GM21529 (cell line): ENCODE measurements around the gene ENOX1.

Experiments
- ATAC-seq: cut with Tn5 transposase; IDR thresholded peaks from one replicate; pipeline ENCODE4 v1.9.1; 2021; ENCODE audit not compliant: unreplicated experiment

ENOX1 gene

DNA sequence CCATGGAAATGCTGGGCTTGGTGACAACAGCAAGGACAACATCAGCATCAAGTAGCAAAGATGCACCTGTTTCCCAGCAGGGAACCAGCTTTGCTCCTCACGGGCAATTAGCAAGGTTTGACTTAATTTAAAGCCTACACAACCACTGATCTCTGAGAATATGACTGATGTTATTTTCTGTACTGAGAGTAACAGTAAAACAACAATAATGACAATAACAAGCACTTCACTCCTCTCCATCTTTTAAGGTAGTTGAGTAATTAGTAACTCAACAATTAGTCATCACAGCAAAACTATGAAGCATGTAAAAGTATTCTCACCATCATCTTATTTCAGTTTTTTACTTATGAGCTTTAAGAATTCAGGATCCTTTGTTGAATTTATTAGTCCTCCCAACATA is 37.3 kb downstream of the ENOX1 start:
- no peak for ATAC-seq

DNA sequence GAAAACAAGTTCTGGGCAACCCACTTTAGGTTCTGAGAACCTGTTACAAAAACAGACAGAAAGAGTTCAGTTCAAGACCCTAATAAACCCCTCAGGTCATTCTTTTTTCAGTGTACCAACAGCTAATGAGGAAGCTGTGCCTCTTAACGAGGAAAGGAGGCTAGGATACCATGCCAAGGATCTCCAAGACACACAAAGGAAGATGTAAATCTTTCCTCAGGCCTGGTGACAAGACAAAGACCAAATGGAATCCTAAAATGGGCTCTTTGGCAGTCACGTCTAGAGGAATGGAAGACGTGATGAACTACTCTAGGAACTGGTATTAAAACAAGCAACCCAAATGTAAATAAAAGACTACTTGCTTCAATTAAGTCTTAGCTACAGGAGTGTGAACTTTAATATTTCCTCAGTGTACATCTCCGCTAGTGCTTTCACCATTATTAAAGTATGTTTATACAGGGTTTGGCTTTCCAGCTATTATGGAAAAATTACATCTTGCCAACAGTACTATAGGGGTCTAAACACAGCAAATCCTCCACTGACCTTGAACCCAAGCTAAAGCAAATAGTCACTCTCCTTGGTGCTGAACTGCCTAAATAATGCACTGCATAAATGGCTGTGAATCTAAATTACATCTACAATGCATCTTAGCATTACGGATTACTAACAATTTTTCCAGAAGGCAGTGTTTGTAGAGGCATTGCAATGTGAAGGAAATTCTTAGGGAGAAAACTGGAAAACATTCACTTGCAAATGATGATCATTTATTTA is 42.3 kb downstream of the ENOX1 start:
- ATAC-seq = no peak

DNA sequence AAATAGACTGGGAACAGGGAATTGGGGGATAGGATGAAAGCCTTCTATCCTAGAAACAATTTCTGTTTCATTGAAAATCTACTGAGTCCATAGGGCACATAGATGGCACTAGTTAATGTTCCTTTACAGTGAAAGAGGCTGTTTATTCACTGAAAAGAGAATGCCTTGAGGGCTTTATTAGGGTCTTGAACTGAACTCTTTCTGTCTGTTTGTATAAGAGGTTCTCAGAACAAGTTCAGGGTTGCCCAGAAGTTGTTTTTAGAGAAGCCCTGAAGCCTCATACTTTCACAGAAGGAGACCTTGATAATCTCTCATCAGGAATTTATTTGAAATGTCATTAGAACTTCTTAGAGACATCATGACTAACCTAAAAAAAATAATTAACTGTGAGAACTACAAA is 43.9 kb downstream of the ENOX1 start:
- no peak for ATAC-seq

DNA sequence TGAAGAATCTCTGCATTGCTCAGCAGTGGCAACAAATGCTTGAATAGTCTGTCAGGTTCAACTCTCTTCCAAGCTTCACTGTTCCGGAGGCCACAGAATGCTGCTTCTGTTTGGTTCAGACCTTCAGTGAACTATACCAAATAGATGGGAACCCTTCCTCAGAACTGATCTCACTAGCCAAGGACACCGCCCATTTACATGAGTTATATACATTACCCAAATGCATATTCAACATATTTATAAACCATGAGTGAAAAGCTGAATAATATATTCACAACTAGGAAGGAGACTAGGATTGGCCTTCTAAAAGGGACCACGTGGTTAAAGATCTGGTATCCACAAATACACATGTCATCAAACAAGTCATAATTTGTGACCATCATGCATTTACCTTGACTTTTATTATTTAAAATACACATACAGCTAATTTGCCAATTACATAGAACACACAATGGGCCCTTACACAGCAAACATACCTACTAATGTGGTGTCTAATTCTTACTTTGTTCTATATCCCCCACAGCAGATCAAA is 49.3 kb downstream of the ENOX1 start:
- no peak for ATAC-seq

DNA sequence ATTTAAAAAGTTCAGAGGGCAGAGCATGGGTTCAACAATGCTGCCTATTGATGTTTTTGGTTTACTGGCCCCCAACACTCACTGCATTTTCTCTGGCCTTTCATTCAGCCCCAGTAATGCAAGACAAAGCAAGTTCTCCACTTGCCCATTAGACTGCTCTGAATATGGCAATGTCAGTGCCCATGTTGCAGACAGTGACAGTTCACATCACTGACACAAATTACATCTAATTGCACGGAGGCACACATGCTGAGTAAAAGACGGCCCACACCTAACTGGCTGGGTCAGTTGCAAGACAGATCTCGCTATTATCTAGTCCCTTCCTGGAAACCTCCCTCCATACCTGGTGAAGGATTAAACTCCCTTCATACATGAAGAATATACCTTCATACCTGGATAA is 54.0 kb downstream of the ENOX1 start:
- no peak for ATAC-seq

DNA sequence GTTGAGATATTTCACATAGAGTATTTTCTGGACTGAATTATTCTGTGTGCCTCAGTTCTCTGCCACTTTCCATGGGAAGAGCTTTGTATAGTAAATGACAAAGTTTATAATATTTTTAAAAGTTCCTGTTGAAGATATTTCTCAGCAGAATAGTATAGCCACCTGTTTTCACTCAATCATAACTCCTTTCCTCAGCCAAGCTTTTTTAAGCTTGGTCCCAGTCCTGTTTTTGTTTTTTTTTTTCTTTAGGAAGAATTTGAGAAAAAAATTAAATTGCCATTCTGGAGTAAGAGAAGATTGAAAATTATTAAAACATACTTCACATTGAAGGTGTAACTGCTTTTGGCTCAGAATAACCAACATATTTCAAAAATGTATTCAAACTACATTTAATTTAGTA is 55.5 kb downstream of the ENOX1 start:
- no peak for ATAC-seq

DNA sequence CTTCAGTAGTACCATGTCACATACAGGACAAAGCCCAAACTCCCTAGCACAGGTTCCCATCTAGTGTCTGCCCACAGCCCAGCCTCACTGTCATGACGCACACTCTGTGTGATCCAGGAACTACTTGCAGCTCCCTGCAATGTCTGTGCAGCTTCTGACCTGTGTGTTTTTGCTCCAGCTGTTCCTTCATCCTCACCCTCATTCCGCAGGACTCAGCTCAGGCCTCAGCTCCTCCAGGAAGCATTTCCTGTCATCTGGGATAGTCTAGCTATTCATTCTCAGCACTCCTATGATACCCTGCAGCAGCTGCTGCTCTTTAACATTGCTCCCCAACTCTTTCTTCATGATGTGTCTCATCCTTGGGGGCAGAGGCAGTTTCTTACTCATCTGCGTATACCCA is 56.1 kb downstream of the ENOX1 start:
- ATAC-seq = no peak

DNA sequence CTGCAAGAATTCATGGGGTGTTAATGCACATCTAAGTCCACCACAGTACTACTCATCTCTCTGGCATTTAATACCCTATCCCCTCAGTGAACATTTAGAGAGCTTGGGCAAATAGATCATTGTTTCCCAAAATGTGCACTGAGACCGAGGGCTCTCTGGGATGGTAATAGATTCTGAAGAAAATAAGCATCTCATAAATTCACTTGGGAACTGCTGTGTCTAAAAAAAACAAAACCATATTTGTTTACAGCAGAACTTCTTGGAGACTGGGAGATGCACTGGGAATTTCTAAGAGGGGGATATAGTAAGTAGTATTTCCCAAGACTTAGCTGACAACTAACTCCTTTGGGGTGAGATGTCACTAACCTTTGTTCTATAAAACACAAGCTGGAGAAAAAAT is 58.4 kb downstream of the ENOX1 start:
- ATAC-seq = no peak

DNA sequence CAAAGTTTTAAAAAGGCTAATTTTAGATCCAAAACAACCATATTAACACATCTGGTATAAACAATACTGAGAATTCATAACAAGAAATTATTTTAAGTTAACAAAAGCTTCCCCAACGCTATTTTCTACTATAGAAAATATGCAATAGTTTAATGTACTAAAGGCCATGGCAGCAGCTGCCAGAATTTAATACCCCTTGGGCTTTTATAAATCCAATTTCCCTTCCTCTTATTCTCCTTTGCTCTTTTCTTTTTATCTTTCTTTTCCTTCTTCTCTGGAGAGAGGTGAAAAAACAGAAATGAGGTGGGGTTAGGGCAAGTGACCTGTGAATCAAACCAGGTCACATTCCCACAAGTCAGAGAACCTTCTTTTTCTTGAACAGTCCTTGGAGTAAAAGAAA is 58.9 kb downstream of the ENOX1 start:
- ATAC-seq = no peak

DNA sequence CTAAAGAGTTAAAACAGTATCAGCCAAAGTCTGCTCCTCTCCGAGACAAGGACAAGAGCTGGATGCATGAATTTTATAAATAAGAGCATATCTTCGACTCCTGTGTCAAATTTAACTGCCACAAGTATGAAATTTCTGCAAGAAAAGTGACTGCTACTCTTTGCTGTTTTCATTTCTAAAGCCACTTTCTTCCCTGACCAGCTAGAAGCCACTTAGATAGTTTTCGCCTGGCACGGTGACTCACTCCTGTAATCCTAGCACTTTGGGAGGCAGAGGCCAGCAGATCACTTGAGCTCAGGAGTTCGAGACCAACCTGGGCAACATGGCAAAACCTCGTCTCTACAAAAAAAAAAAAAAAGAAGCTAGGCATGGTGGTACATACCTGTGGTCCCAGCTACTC is 61.3 kb downstream of the ENOX1 start:
- no peak for ATAC-seq

DNA sequence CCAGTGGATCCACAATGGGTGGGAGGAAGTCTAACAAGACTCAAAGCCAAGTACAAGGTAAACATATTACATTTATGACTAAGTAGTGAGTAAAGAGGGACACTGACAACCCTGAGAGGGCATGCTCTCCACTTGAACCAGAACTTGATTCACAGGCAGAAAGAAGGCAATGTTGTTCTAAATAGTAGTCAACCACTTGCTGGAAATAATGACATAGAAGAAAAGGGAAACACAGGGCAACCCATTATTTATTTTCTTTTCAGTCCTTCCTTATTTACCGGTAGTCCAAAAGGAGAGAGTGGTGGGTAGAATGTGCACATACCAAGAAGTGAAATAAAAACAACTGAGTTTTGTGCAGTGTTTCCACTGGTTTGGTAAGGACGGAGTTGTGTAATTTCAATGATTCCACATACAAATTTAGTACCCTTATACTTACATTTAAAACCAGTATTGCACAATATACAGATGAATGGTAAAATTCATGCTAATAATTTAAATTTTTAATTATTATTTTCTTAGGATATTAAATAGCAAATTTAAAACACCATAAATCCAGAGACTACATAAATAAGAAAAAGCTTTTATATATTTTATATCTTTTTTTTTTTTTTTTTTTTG is 65.9 kb downstream of the ENOX1 start:
- ATAC-seq = no peak

DNA sequence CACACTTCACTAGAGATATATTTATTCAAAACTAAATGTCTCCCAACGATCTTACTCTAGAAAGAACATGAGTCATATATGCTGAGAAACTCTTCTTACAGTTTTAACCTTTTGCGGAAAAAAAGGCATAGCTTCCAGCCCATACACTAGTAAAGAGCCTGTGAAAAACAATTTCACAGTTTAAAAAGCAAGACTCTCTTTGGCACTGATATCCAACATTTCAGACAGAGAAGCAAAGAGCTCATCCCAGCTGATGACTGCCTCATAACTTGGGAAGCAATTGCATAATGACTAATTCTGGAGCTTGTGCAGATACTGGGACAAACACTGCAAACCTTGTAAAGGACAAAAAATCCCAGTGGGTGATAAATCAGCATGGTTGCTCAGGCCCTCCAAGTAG is 88.0 kb downstream of the ENOX1 start:
- ATAC-seq = no peak

DNA sequence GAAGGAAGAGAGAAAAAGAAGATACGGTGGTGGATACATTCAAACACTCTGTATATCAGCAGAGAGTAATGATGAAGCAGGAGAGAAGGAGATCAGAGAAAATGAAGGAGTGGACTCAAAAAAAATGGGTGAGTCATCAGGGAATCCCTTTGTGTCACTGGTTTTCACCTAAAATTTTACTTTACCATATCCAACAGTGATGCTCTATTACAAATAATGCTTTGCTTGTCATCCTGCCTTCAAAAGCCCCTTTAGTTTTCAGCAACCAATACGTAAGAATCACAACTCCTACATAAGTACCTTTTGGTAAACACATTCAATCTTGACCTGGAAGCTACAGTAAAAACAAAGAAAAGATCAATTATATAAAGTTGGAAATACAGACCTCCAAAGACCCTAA is 88.8 kb downstream of the ENOX1 start:
- no peak for ATAC-seq

DNA sequence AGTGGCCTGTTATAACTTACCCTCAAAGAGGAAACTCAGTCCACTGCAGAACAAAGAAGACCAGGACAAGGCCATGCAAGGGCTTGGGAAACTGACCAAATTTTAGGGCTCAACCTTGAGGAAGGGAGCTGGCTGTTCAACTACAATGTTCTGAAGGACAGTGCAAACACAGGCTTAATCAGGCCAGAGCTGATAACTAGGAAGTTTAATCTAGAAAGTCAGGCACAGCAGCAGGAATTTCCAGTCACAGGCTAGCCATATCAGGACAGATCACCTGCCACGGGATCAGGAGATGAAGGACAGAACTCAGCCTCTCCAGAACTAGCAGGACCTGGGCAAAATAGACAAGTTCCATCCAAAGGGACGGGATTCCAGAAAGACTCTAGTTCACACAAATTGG is 89.4 kb downstream of the ENOX1 start:
- no peak for ATAC-seq

DNA sequence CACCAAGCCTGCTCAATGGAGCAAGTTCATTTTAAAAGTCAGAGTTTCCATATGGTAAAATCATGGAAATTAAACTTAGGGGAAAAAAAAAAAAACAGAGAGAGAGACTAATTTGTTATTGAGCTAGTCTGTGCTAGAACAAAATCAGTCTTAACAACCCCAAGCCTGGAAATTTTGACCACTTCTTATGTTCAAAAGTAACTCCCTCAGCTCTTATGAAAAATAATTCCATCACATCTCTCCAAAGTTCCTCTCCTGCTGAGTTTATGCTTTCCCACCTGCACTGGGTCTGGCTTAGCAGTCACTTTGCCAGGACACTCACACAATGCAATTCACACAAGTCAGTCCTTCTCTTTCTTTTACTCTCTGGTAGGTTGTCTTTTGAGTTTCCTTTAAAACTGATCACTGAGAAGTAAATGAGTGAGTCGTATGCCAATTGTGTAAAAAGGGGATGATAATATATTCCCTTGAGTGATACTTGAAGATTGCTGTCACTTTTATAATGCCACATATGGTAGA is 92.6 kb downstream of the ENOX1 start:
- ATAC-seq = no peak

DNA sequence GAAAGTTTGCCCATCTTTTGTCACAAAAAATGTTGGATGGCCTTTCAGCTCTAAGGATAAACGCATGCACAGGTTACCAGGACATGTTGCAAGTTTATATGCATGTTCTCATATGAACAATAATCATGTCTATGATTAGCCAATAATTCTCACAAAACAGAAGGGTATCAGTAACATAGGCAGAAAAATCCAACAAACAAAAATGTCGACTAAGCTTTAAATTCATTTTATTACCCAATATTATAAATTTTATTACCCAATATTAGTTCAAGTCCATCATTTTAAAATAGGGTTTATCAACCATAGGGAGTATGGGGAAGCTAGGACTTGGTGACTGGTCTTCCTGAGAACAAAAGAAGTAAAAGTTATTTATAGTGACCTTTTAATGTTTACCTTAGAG is 93.1 kb downstream of the ENOX1 start:
- no peak for ATAC-seq

DNA sequence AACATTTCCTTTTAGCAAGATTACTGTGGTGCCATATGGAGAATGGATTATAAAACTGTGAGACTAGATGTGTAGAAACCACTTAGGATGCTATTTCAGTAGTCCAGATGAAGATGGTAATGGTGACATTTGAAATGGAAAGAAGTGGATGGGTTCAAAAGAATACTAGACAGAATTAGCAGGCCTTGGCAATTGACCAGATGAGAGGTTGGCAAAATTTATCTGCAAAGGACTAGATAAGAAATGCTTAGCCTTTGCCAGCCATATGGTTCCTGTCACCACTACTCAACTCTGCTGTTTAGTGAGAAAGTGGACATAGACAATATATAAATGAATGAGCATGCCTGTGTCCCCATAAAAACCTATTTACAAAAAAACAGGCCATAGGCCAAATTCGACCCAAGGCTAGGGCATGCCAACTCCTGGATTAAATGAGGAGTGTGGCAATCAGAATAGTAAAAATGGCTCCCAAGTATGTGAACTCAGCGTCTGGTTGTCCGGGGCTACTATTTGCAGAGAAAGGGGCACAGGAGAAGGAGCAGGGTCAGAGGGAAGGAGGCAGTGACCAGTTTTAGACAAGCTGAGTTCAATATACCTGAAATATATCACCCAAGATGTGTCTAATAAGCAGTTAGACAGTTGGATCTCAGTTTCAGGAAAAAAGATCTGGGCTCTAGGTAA is 98.4 kb downstream of the ENOX1 start:
- no peak for ATAC-seq

DNA sequence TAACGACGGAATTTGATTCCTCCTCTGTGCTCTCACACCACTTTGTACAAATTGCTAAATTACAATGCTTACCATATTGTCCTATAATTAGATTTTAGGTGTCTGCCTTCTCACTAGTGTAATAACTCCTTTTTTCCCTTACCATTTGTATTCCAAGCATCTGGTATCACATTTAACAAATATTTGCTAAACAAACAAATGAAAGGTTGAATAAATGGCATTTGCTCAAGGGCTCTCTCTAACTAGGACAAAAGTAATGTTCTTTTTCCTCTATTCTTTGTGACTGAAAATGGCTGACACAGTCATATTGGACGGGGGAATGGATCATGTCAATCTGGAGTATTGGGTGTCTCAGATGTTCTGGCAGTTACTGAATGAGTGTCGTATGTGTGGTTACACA is 99.7 kb downstream of the ENOX1 start:
- no peak for ATAC-seq

DNA sequence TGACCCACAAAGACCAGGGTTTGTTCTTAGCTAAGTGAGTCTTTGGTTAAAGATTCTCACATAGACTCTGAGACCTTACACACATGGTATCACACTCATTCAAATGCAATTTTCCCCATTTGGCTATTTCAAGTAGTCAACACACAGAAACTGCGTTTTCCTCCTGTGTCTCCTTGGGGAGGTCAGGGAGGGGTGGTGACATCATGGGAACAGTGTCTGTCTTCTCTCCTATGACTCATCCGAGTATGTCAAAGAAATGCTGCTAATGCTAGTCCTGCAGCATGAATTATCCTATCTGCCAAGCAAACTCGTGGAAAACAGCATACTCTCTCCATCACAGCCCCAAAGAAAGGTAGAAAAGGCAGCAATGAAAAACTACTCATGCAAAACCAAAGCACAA is 100.2 kb downstream of the ENOX1 start:
- ATAC-seq = no peak

DNA sequence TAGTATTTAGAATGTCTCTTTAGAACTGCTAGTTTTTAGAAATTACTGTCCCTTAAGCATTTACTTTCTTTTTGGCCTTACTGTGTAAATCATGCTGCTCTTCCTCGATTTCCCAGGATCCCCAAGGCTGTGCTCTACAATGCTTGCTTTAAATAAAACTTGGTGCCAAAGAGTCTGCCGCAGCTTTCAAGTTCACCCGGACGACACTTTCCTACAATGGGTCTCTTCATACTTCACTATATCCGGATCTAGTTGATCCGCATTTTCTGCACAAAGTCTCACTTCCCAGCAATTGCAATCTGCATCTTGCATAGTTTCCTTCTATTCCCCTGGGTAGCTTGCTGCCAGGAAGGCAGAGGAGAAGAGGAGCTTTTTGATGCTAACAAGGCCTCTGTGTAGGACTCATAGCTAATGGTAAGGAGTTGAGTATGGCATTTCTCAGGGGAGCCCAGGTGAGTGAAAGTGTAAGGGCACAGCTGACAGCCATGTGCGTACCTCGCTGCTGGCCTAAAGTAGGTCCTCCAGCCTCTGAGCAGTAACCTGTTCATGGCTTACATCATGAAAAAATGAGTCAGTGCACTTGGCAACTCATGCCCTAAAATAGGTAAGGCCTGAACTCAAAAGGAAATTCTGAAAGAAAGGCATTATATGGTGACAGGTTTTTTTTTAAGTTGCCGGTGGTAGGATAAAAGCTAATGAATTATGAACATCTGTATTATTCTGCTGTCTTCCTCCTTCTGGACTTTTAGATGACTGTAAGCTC is 101.6 kb downstream of the ENOX1 start:
- ATAC-seq = no peak

DNA sequence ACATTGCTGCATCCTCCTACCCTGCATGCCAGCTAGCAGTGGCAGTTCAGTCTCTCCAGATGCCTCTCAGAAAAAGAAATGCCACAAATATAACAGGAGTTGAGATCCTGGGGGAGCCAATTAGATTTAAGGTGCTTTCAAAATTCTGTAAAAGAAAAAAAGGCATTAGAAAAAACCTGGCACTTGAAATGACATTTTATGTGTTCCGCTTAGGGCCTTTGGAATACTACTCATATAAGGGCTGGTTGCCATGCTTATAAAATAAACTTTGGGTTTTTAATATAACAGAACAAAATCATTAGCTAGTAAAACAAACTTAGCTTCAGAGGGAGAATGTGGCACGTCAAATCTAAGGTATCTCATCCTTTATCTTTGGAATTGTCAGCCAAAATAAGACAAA is 104.1 kb downstream of the ENOX1 start:
- ATAC-seq = no peak
